ENCODE results near the gene KIAA1328. TPM values are rescaled to one million over a fixed set of nuclear protein-coding genes. Genes with fewer than 3 reads are reported as not detected.

The KIAA1328 gene
- total RNA-seq, 1 donor from 2014 or later, result 11.9 TPM

DNA sequence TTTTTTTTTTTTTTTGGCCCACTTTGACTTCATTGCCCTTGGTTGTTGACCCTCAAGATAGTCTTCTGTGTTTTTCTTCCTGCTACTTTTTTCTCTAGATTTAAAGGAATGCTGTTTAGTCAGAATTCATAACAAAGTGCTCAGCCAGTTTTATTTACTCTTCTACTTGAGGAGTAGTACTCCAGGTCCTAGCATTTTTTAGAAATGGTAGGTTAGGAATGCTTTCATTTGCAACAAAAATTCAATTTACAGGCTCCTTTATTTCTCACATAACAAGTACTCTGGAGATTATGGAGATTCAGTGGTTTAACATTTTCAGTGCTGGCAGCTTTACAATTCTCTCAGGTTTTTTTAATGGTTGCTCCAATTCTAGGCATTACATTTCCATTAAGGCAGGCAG, 58.2 kb downstream of the KIAA1328 start:
- no peaks in the 10 kb centered on the region for H3K9me3 ChIP-seq
- H3K4me3 ChIP-seq, result no peak overlapping the region
- H3K27ac ChIP-seq, result peak overlapping the region; percentile 3
- no peaks in the 10 kb centered on the region for H3K27me3 ChIP-seq
- intact Hi-C loops (cut with DNase I), result no loop called here
- DNase-seq (no peak), ATAC-seq (peak; percentile 67)
- no peaks in the 10 kb centered on the region for H3K4me1 ChIP-seq
- TF ChIP-seq, protein P1, sequence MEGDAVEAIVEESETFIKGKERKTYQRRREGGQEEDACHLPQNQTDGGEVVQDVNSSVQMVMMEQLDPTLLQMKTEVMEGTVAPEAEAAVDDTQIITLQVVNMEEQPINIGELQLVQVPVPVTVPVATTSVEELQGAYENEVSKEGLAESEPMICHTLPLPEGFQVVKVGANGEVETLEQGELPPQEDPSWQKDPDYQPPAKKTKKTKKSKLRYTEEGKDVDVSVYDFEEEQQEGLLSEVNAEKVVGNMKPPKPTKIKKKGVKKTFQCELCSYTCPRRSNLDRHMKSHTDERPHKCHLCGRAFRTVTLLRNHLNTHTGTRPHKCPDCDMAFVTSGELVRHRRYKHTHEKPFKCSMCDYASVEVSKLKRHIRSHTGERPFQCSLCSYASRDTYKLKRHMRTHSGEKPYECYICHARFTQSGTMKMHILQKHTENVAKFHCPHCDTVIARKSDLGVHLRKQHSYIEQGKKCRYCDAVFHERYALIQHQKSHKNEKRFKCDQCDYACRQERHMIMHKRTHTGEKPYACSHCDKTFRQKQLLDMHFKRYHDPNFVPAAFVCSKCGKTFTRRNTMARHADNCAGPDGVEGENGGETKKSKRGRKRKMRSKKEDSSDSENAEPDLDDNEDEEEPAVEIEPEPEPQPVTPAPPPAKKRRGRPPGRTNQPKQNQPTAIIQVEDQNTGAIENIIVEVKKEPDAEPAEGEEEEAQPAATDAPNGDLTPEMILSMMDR (IDR thresholded peaks at IDR 0.05), result no peak
- no peaks in the 10 kb centered on the region for H3K36me3 ChIP-seq

DNA sequence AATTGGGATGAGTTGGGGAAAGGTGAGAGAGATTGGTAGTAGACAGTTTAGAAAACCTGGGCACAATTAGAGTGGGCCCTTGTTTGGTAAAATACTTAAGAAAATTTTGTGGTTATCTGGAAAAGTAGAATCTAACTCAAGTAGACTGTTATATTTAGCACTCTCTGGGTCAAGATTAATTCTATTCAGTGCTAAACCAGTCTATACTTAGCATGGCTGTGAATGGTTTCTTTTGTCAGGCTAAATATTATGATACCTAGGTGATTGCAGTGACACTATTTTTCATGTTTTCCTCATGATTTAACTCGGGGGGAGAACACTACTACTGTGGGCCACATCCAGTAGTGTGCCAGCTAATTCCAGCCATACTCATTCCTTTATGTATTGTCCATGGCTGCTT, 58.9 kb downstream of the KIAA1328 start:
- Histone ChIP-seq H3K27me3 (no peaks in the 10 kb centered on the region), H3K9me3 (no peaks in the 10 kb centered on the region), H3K36me3 (no peaks in the 10 kb centered on the region), H3K4me1 (no peaks in the 10 kb centered on the region), H3K4me3 (no peak overlapping the region), H3K27ac (peak overlapping the region; percentile 3)
- no peak for DNase-seq
- no peak for ATAC-seq
- TF ChIP-seq, protein P1 (IDR thresholded peaks at IDR 0.05), result no peak
- intact Hi-C loops (cut with DNase I), result no loop called here

DNA sequence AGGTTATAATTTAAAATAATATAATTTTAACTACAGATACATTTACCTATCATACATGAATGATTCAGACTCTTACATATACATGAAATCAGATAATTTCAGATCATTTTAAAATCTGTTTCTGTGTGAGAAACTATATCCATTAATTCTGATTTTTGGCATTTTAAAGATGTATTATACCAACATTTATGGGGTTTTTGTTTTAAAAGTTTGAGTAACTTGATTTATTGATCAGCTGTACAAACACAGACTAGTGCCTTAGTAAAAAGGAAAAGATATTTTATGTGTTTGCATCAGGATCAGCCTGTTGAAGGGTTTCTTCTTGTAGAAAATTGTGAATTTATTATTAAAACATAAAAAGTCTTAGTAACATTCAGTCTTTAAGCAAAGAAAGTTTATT, 59.9 kb downstream of the KIAA1328 start:
- no peak for DNase-seq
- H3K4me1 ChIP-seq, result no peaks in the 10 kb centered on the region
- no peaks in the 10 kb centered on the region for H3K36me3 ChIP-seq
- no peaks in the 10 kb centered on the region for H3K9me3 ChIP-seq
- no peak for ATAC-seq
- H3K27me3 ChIP-seq, result no peaks in the 10 kb centered on the region
- intact Hi-C loops (cut with DNase I), result no loop called here
- H3K4me3 ChIP-seq, result no peak overlapping the region
- H3K27ac ChIP-seq, result no peak overlapping the region
- TF ChIP-seq, protein P1 (IDR thresholded peaks at IDR 0.05), result no peak

DNA sequence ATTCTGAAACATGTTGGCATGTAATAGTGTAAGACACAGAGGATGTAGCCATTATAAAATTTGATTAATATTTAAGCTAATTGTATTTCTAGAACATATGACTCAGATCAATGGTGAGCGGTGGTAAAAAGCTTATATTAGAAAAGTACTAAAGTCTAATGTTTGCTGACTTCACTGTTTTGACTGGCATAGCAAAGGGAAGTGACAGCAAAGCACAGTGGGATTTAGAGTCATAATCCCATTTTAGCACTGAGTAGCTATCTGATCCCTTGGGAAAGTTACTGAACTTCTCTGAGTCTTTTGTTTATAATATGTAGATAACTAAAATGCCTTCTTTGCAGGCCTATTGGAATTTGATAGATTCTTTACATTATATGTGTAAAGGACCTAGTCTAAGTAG, 60.4 kb downstream of the KIAA1328 start:
- Histone ChIP-seq H3K4me3 (no peak overlapping the region), H3K27ac (no peak overlapping the region), H3K9me3 (no peaks in the 10 kb centered on the region), H3K36me3 (no peaks in the 10 kb centered on the region), H3K4me1 (no peaks in the 10 kb centered on the region), H3K27me3 (no peaks in the 10 kb centered on the region)
- DNase-seq (no peak), ATAC-seq (no peak)
- TF ChIP-seq, protein P1 (IDR thresholded peaks at IDR 0.05), result no peak
- intact Hi-C loops (cut with DNase I), result no loop called here

DNA sequence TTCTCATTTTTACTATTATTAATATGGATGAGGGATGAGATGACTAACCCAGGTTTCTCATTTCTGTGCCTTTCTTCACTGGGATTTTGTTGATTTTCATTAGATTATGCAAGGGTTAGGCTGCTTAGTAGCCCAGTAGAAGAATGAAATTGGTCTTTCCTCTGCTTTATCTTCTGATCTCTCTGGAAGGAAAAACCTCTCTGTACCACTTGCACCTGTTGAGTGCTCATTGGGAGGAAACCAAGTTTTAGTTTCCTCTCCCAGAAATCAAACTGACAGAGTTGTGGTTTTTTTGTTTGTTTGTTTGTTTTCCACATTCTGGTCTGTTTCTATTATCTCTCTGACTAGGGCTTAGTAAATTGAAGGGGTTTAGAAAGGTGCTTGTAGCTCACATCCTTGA, 60.8 kb downstream of the KIAA1328 start:
- TF ChIP-seq, protein P1 (IDR thresholded peaks at IDR 0.05), result no peak
- H3K27me3 ChIP-seq, result no peaks in the 10 kb centered on the region
- H3K4me3 ChIP-seq, result no peak overlapping the region
- no peaks in the 10 kb centered on the region for H3K9me3 ChIP-seq
- no peak for DNase-seq
- intact Hi-C loops (cut with DNase I), result no loop called here
- H3K36me3 ChIP-seq, result no peaks in the 10 kb centered on the region
- H3K4me1 ChIP-seq, result no peaks in the 10 kb centered on the region
- ATAC-seq, result no peak
- no peak overlapping the region for H3K27ac ChIP-seq

DNA sequence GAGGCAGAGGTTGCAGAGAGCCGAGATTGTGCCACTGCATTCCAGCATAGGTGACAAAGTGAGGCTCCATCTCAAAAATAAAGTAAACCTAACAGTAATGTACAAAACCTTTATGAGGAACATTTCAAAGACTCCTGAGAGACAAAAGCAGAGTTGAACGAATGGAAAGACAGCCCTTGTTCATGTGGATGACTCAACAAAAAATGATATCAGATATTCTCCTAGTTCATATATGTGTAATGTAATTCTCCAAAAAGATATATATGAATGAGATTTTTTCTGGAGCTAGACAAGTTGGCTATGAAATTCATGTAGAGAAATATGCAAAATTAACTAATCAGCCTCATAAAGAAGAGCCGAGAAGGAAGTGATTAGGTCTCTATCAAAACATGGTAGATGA, 61.7 kb downstream of the KIAA1328 start:
- TF ChIP-seq, protein P1 (IDR thresholded peaks at IDR 0.05), result no peak
- no peaks in the 10 kb centered on the region for H3K27me3 ChIP-seq
- no peak overlapping the region for H3K4me3 ChIP-seq
- no peaks in the 10 kb centered on the region for H3K9me3 ChIP-seq
- H3K4me1 ChIP-seq, result no peaks in the 10 kb centered on the region
- DNase-seq (no peak), ATAC-seq (no peak)
- H3K36me3 ChIP-seq, result no peaks in the 10 kb centered on the region
- intact Hi-C loops (cut with DNase I), result no loop called here
- H3K27ac ChIP-seq, result no peak overlapping the region

All from upper lobe of right lung (tissue), 1 donor.